GM12801 (cell line): ENCODE results near the gene ITK.

Experiments used
- CTCF ChIP-seq: IDR thresholded peaks from one replicate; pipeline ENCODE4 v1.5.1; 2011; ENCODE audit warnings: control low read depth; ENCODE audit not compliant: insufficient read length; ENCODE audit errors: extremely low read depth

Gene ITK

GRCh38 chr5:157280927-157281326 is 100.3 kb downstream of the ITK start:
- no peak for TF ChIP-seq CTCF

DNA sequence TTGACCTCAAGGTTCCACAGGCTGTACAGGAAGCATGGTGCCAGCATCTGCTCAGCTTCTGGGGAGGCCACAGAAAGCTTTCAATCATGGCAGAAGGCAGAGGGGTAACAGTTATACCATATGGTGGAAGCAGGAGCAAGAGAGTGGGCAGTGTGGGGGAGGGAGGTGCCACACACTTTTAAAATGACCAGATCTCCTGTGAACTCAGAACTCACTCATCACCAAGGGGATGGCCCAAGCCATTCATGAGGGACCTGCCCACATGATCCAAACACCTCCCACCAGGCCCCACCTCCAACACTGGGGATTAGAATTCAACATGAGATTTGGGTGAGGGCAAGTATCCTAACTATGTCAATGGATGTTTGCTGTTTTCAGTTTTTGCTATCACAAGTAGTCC is 101.5 kb downstream of the ITK start:
- no peak for TF ChIP-seq CTCF

DNA sequence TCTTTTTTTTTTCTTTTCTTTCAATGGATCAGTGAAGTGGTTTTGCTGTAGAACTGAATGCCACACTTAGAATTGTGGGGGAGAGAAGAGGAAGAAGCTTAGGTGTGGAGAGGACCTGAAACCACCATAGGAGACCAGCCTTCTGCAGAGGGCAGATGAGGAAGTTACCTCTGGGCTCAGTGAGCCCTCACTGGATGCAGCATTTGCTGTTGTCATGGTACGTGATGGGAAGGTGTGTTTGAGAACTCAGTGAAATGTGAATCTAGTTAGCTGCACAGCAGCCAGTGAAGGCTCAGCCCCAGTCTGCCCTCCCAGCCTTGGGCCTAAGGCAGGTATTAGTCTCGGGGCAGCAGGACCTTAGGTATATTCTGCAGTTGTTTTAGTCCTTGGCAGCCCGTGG is 102.8 kb downstream of the ITK start:
- no peak for TF ChIP-seq CTCF

DNA sequence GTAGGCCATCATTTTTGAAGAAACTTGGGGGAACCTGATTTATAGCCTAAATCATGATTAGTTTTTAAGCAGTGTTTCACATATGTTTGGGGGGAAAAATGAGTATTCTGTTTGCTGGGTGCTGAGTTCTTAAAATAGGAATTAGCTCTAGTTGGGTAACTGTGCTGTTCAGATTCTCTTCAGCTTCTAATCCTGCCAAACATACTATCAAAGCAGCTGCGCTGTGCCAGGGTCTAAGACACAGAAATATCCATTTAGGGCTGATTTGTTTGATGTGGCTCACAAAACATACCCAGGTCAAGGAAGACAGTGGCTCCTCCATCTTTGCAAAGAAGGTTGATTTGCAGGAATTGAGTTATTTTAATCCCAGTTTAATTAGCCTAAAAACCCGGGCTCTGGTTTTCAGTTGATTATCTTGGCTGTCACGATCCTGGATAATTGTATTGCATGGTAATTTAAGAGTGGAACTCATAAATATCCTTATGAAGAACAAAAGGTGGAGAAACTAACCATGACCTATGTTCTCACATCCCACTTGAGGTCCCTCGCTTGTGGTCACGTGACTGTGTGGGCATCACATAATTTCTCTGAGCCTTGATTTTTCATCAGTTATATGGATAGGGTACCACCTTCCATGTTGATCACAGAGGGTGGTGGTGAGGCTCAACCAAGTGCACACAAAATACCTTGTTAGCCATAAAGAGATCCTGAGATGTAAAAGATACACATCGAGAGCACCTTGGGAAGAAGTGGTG is 104.0 kb downstream of the ITK start:
- TF ChIP-seq CTCF: no peak

DNA sequence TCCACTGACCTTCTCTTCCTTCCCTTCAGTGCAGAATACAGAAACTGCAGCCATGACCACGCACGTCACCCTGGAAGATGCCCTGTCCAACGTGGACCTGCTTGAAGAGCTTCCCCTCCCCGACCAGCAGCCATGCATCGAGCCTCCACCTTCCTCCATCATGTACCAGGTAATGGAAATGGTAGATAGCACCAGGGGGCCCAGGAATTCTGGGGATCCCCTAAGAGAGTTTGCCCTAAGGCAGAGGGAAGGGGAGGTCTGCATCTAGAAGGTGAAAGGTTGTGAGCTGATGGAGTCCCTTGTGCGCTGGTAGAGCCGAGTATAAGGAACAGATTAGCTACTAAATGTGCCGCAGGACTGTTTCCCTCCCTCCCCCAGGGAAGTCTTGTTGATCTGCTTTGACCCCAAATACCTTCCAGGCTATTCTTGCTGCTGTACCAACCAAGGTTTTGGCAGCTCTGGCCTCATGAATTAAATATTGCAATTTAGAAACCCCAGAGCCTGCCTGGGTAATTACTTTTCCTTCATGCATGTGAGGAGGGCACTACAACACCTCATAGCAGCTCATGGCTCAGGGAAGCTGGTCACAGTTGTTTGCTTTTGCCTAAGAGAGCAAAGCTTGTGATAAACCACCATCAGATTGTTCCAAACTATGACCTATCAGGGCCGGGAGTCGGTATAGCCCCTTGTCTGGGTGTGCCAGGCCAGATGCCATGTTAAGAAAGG is 104.8 kb downstream of the ITK start:
- no peak for TF ChIP-seq CTCF

DNA sequence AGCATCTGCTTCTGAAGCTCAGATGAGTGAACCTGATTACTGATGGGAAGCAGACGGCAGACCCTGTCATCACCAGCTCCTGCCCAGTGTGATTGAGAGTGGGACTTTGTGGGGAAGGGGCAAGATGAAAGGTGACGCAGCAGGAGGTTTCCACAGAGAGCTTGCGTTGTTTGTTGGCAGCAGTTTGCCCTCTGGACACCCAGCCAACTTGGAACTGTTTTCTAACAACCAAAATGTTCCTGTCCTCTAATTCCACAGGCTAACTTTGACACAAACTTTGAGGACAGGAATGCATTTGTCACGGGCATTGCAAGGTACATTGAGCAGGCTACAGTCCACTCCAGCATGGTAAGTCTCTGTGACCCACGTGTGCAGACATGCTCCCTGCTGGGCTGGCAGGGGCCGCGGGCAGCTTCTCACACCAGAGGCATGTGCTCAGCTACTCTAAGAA is 106.1 kb downstream of the ITK start:
- TF ChIP-seq CTCF: no peak

- TF ChIP-seq CTCF: no peak
Measured at GRCh38 chr5:157288405-157289163, 107.9 kb downstream of the ITK start.
